Right lobe of liver (tissue), 6 donors: ENCODE measurements around the gene PPP1R1B. TPM values are rescaled to one million over a fixed set of nuclear protein-coding genes. Genes with fewer than 3 reads are reported as not detected.

Experiments used
- ATAC-seq, 4 donors: fragments of 200-7000 bp; cut with Tn5 transposase; one replicate each; pipeline ENCODE4 v1.9.1; 2020; ENCODE audit warnings: mild to moderate bottlenecking in 4 of 4, moderate library complexity in 4 of 4
- DNase-seq, 3 donors: peaks; one replicate each; pipeline ENCODE4 v3.0.0-alpha.2; 2020
- H3K27ac ChIP-seq, 3 donors: fragments of 200-600 bp; one replicate each; pipeline ENCODE4 v1.8.0; 2022
- H3K27me3 ChIP-seq, 2 donors: fragments of 200-600 bp; one replicate each; pipeline ENCODE4 v1.8.0; 2022
- H3K36me3 ChIP-seq, 4 donors: fragments of 200-600 bp; sonication (generic) in 1 of 4; one replicate each; pipeline versions ENCODE4 v1.5.1 to v1.8.0; 2017 to 2022; ENCODE audit warnings: control low read depth in 1 of 4
- H3K4me1 ChIP-seq, 4 donors: fragments of 200-600 bp; sonication (generic) in 1 of 4; one replicate each; pipeline versions ENCODE4 v1.5.1 to v1.8.0; 2017 to 2022; ENCODE audit warnings: control low read depth in 1 of 4
- H3K4me3 ChIP-seq, 3 donors: fragments of 200-600 bp; one replicate each; pipeline ENCODE4 v1.8.0; 2022
- H3K9me3 ChIP-seq, 4 donors: fragments of 200-600 bp; sonication (generic) in 1 of 4; one replicate each; pipeline versions ENCODE4 v1.5.1 to v1.8.0; 2017 to 2022; ENCODE audit warnings: control low read depth in 1 of 4
- CTCF ChIP-seq, 4 donors: fragments of 200-600 bp in 3 of 4; fragments of 450-650 bp in 1 of 4; IDR thresholded peaks; one replicate each; pipeline versions ENCODE4 v1.5.1 to v1.8.0; 2016 to 2022; ENCODE audit warnings: antibody characterized with exemption in 4 of 4, mild to moderate bottlenecking in 2 of 4
- POLR2A ChIP-seq: fragments of 450-650 bp; IDR thresholded peaks from one replicate; pipeline ENCODE4 v1.6.1; 2017; ENCODE audit warnings: antibody characterized with exemption, mild to moderate bottlenecking
- WGBS: methylation state at CpG from one replicate; pipeline ENCODE4 v1.1.6; 2018; ENCODE audit warnings: low coverage, low lambda C conversion rate; ENCODE audit not compliant: insufficient coverage; ENCODE audit errors: missing lambda C conversion rate; 5-methylcytosine and 5-hydroxymethylcytosine counted together
- intact Hi-C, 2 donors: fragments of 100-400 bp; cut with DNase I; formaldehyde crosslinking; loops; one replicate each; pipeline versions ENCODE4 v1.11.2 to v1.14.1; 2022
- total RNA-seq, 6 experiments: library from RNA; depleted of rRNA in 2 of 6; stranded (reverse); fragments of >200 nt in 2 of 6; fragmentation: NEBNext Ultra II Directional in 3 of 6; extraction: Animal tissue kit (Norgen Biotek cat#: 25700) in 3 of 6; gene quantifications; one replicate each; pipeline versions ENCODE4 v1.1.0 to v1.2.4, GENCODE V29; 2016 to 2023
- donor health status: DM: no; HTN: yes; CAD: no.
- donor health status: DM: no; HTN: no; CAD: no.
- donor health status: DM: no; HTN: no; CAD: no.
- donor health status: DM: no; HTN: yes; CAD: no.
- donor health status: DM: no; HTN: yes; CAD: no.

Gene PPP1R1B
- total RNA-seq, 6 experiments from 2014 or later, result 0.46 TPM; not detected in 5

GRCh38 chr17:39625198-39625785 lies 1.5 kb upstream of the PPP1R1B start:
- ATAC-seq (no peak), DNase-seq (no peak)
- H3K4me3 ChIP-seq, result no peak overlapping the region
- WGBS, result 54% methylated on average over 3 of the region's 5 CpGs
- intact Hi-C loops, result loop anchor here in 1 of 2 donors (10.0 kb wide), 2 partner anchors 50 to 80 kb away; no protein-coding TSS in a partner anchor
- no peaks in the 10 kb centered on the region for H3K9me3 ChIP-seq
- no peaks in the 10 kb centered on the region for H3K4me1 ChIP-seq
- H3K27ac ChIP-seq, result no peak overlapping the region
- TF ChIP-seq POLR2A, result no peak
- no peak for TF ChIP-seq CTCF (IDR thresholded peaks at IDR 0.05)
- H3K36me3 ChIP-seq, result no peaks in the 10 kb centered on the region
- H3K27me3 ChIP-seq, result peaks cover 0 to 9% of the 10 kb centered on the region in 2 donors

- WGBS, result 0% methylated on average over 3 of the region's 72 CpGs
- peaks cover 0 to 9% of the 10 kb centered on the region in 2 donors for H3K27me3 ChIP-seq
- intact Hi-C loops, result loop anchor here in 1 of 2 donors (10.0 kb wide), 2 partner anchors 48 to 82 kb away; no protein-coding TSS in a partner anchor
- TF ChIP-seq POLR2A (no peak), CTCF (IDR thresholded peaks at IDR 0.05) (no peak)
- no peak for DNase-seq
- ATAC-seq, result no peak
- H3K4me3 ChIP-seq, result no peak overlapping the region
- no peaks in the 10 kb centered on the region for H3K4me1 ChIP-seq
- H3K27ac ChIP-seq, result no peak overlapping the region
- no peaks in the 10 kb centered on the region for H3K9me3 ChIP-seq
- no peaks in the 10 kb centered on the region for H3K36me3 ChIP-seq
Measured at GRCh38 chr17:39627047-39627711, 427 bp downstream of the PPP1R1B start.

- intact Hi-C loops, result loop anchor here in 1 of 2 donors (10.0 kb wide), 2 partner anchors 47 to 83 kb away; no protein-coding TSS in a partner anchor
- H3K4me3 ChIP-seq, result no peak overlapping the region
- TF ChIP-seq POLR2A, result no peak
- TF ChIP-seq CTCF (IDR thresholded peaks at IDR 0.05), result no peak
- H3K36me3 ChIP-seq, result no peaks in the 10 kb centered on the region
- ATAC-seq, result peak in 2 of 4 donors; percentile 15 to 23
- no peak for DNase-seq
- no peaks in the 10 kb centered on the region for H3K4me1 ChIP-seq
- no peaks in the 10 kb centered on the region for H3K9me3 ChIP-seq
- peaks cover 0 to 9% of the 10 kb centered on the region in 2 donors for H3K27me3 ChIP-seq
- no peak overlapping the region for H3K27ac ChIP-seq
- no CpG with 5 or more reads among the region's 16 CpGs for WGBS
Measured at GRCh38 chr17:39627712-39628516, 1.2 kb downstream of the PPP1R1B start.

- H3K36me3 ChIP-seq, result no peaks in the 10 kb centered on the region
- H3K4me1 ChIP-seq, result no peaks in the 10 kb centered on the region
- TF ChIP-seq CTCF (IDR thresholded peaks at IDR 0.05), result no peak
- no peak for TF ChIP-seq POLR2A
- DNase-seq (no peak), ATAC-seq (no peak)
- H3K27me3 ChIP-seq, result peaks cover 0 to 9% of the 10 kb centered on the region in 2 donors
- H3K9me3 ChIP-seq, result no peaks in the 10 kb centered on the region
- WGBS, result 68% methylated on average over 6 of the region's 10 CpGs
- intact Hi-C loops, result loop anchor here in 1 of 2 donors (10.0 kb wide), 2 partner anchors 46 to 84 kb away; no protein-coding TSS in a partner anchor
- H3K4me3 ChIP-seq, result no peak overlapping the region
- no peak overlapping the region for H3K27ac ChIP-seq
Measured at GRCh38 chr17:39628655-39629493, 2.1 kb downstream of the PPP1R1B start.
